HG03103 (cell line): Measurements from ENCODE around the gene DPP3.
"Not testable (repeated sequence)": the region's sequence is repeated elsewhere in the genome, so short reads cannot be mapped to it uniquely, and the experiment has no call there.

ENCODE experiments used
- ATAC-seq: cut with Tn5 transposase; IDR thresholded peaks from one replicate; pipeline ENCODE4 v1.9.1; 2021; ENCODE audit warnings: low read depth; ENCODE audit not compliant: unreplicated experiment

DPP3 gene

GRCh38 chr11:66529069-66529468 lies 48.8 kb downstream of the DPP3 start:
- ATAC-seq = no peak

GRCh38 chr11:66529655-66530054 lies 49.4 kb downstream of the DPP3 start:
- ATAC-seq = no peak

GRCh38 chr11:66530927-66531709 lies 50.9 kb downstream of the DPP3 start:
- no peak for ATAC-seq

DNA sequence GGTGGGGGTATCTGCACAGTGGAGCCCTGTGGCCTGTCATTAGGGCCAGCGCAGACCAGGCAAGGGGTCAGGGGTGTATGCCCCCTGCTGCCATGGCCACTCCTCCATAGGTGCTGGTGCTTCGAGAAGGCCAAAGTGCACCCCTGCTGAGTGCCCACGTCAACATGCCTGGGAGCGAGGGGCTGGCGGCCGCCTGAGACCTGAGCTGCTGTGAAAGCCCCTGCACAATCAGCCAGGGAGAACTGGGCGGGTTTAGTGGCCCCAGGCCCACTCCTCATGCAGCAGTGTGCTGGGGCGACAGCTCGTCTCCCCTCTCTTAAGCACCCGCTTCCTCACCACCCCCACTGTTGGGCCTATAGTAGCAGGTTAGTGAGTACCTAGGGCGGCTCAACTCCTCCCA lies 51.6 kb downstream of the DPP3 start:
- no peak for ATAC-seq

DNA sequence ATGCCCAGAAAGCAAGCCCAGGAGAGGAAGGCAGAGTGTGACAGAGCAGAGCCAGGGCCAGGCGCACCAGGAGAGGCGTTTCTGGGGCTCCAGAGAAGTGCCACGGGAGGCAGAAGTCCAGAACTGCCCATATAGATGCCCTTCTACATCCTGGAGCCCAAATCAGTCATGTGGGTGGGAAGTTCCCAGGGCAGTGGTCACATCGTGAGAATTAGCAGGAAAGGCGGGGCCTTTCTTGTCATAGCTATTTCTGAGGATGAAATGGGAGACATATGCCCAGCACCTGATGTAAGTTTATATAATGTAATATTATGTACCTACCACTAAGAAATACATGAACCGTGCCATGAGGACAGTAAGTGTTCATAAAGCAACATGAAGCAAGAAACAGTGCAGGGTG lies 52.5 kb downstream of the DPP3 start:
- no peak for ATAC-seq

GRCh38 chr11:66539170-66539869 lies 59.1 kb downstream of the DPP3 start:
- ATAC-seq = no peak

- no peak for ATAC-seq
Measured at GRCh38 chr11:66539870-66540213, 59.6 kb downstream of the DPP3 start.

- ATAC-seq = not testable (repeated sequence)
Measured at GRCh38 chr11:66540598-66540997, 60.4 kb downstream of the DPP3 start.

- no peak for ATAC-seq
Measured at GRCh38 chr11:66541892-66542291, 61.7 kb downstream of the DPP3 start.

- no peak for ATAC-seq
Measured at GRCh38 chr11:66542362-66542761, 62.1 kb downstream of the DPP3 start.

DNA sequence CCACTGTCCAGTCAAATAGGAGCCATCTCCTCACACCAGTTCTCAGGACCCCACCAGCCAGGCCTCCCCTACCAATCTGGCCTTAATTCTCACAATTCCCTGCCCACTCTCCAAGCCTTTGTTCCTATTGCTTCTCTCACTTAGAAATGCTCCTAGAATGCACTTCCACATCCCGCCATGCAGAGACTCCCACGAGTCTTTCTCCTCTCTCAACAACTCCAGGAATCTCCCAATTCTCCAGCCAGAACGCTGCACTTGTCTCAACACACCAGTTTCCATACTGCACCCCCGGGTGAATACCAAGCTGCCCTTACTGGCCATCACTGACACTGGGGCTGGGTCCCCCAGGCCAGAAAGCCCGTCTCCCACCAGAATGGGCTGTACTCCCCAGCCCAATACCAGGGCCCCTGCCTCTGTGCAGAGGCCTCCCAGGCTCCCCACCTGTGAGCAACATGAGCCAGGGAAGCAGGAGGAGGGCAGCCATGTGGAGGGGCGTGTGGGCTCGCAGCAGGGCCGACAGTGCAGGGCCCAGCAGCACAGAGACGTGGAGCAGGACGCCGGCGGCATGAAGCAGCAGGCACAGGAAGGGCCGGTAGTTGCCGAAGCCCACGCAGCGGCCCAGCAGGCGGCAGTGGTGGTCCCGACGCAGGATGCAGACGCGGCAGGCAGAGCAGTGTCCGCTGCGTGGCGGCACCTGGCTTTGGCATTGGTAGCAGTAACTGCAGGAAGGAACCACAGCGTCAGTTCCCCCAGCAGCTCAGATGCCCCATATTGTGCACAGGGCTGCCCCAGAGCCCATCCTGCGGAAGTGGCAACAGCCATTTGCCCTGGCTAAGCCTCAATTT lies 63.3 kb downstream of the DPP3 start:
- no peak for ATAC-seq

DNA sequence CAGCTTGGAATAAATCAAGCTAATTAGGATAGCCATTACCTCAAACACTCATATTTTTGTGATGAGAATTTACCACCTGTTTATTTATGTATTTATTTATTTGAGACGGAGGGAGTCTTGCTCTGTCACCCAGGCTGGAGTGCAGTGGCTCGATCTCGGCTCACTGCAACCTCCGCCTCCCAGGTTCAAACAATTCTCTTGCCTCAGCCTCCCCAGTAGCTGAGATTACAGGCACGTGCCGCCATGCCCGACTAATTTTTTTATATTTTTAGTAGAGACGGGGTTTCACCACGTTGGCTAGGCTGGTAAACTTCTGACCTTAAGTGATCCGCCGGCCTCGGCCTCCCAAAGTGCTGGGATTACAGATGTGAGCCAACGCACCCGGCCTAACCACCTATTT lies 64.7 kb downstream of the DPP3 start:
- not testable (repeated sequence) for ATAC-seq

DNA sequence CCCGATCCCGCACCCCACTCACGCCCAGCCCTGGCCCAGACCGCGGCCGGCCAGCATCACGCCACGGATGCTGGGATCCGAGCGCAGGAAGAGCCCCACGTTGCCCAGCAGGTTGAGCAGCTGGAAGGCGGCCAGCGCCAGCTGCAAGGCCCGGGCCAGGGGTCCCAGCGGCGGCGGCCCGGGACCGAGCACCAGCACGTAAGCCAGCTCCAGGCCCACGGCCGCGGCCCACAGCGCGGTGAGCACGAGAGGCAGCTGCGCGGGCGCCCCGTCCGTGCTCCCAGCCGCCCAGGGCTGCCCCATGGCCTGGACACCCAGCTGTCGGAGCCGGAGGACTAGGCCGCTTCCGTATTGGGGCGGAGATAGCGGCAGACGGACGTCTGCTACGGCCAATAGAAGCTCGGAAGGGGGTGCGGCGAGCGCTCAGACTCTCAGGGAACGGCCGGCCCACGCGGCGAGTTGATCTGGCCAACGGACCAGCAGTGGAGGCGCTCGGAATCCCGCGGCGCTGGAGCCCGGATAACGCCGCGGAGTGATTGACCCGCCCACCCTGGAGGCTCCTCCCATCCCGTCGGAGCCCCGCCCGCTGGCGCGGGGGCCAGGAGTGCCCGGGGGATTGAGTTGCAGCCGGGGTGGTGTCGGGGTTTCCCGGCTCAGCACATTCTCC lies 65.6 kb downstream of the DPP3 start, which contains the start of gene ZDHHC24:
Gene ZDHHC24 (minus strand): TSS at position 348 of the 667 bp plus-strand sequence. CDS start 45 bp downstream, at position 303.
- ATAC-seq = peak; percentile 71

GRCh38 chr11:66546368-66546965 lies 66.2 kb downstream of the DPP3 start, which contains the start of gene ACTN3:
TSS of gene ACTN3 (plus strand) at chr11:66546903. CDS start at chr11:66546938, 35 bp downstream.
- peak; percentile 6 for ATAC-seq

GRCh38 chr11:66546966-66547661 lies 66.9 kb downstream of the DPP3 start:
- ATAC-seq = no peak

- no peak for ATAC-seq
Measured at GRCh38 chr11:66547662-66548009, 67.4 kb downstream of the DPP3 start.

DNA sequence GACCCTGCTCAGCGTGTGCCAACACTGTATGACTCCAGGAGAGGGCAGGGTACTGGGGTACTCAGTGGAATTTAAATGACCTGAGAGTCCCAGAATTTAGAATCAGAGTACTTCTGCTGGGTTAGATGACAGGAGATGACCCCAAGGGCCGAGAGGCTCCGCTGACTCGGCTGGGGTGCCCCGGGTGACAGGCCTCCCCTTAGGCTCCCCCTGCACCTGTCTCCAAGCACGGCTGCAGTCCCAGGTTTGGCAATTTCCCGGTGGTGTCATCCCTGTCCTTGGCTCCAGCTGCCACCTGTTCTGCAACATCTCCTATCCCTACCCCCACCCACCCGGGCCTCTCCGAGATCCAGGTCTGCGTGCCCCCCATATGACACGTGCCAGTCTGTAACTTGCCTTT lies 67.8 kb downstream of the DPP3 start:
- ATAC-seq = no peak

DNA sequence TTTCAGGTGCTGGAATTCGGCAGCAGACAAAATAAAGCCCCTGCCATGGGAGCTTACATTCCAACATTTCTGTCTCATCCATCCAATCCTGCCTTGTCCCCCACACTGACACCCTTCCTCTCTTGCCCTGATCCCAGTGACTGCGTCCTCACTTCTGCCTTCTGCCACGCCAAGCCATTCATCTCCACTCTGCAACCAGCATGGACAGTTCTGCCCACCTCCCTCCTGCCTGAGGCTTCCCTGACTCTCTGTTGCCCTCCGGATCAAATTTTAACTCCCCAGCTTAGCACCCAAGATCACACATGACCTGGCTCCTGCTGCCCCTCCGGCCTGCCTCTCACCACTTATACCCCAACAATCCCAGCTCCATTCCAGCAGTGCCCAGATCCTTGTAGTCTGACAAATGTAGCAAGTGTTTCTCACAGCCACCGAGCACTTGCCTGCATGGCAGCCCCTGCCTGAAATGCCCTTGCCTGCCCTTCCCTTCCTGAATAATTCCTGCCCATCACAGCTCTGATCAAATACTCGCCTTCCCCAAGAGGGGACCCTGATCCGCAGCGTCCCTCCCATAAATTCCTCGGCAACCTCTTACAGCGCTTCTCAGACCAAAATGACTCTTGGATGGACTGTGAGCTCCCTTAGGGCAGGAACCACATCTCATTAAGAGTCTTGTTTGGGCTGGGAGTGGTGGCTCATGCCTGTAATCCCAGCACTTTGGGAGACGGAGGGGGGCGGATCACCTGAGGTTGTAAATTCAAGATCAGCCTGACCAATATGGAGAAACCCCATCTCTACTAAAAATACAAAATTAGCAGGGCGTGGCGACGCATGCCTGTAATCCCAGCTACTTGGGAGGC lies 68.8 kb downstream of the DPP3 start:
- ATAC-seq = no peak

DNA sequence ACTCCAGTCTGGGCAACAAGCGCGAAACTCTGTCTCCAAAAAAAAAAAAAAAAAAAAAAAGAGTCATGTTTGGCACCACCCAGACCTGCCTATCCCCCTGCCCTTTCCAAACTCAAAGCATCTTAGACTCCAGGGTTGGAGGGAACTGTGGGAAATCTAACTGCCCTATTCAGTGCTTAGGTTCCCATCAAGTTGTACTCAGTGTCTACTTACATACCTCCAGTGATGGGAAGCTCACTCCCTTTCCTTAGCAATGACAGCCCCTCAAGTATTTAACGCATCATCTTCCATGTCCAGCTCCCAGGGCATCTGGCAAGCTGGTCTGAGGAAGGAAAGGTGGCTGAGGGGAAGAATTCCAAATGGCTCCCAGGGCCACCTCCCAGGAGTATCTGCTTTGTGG lies 69.5 kb downstream of the DPP3 start:
- no peak for ATAC-seq
